HEK293 (cell line): Measurements from ENCODE around the gene LPIN1.

Experiments used
- BCL11B ChIP-seq: fragments of 450-650 bp; formaldehyde crosslinking; IDR thresholded peaks from 2 replicates; pipeline ENCODE4 v1.5.1; 2016; ENCODE audit warnings: low read depth, missing biosample characterization, missing genetic modification characterization
- GLI2 ChIP-seq: fragments of 450-650 bp; formaldehyde crosslinking; IDR thresholded peaks from 2 replicates; pipeline ENCODE4; 2017; ENCODE audit warnings: missing biosample characterization, missing genetic modification characterization, low read depth, borderline replicate concordance
- IKZF3 ChIP-seq: fragments of 450-650 bp; IDR thresholded peaks from 2 replicates; pipeline ENCODE4 v1.5.0; 2018; ENCODE audit warnings: missing biosample characterization, mild to moderate bottlenecking, missing genetic modification characterization, moderate library complexity
- KLF8 ChIP-seq: fragments of 450-650 bp; formaldehyde crosslinking; IDR thresholded peaks from 2 replicates; pipeline ENCODE4 v1.5.1; 2016; ENCODE audit warnings: missing biosample characterization, missing genetic modification characterization
- MYNN ChIP-seq: fragments of 450-650 bp; formaldehyde crosslinking; IDR thresholded peaks from 2 replicates; pipeline ENCODE4 v1.5.1; 2016; ENCODE audit warnings: missing biosample characterization, missing genetic modification characterization, borderline replicate concordance
- OSR2 ChIP-seq: fragments of 450-650 bp; formaldehyde crosslinking; IDR thresholded peaks from 2 replicates; pipeline ENCODE4 v1.5.1; 2016; ENCODE audit warnings: missing biosample characterization, missing genetic modification characterization
- OVOL3 ChIP-seq: fragments of 450-650 bp; formaldehyde crosslinking; IDR thresholded peaks from 2 replicates; pipeline ENCODE4 v1.5.1; 2016; ENCODE audit warnings: missing biosample characterization, missing genetic modification characterization
- SALL2 ChIP-seq: fragments of 450-650 bp; formaldehyde crosslinking; IDR thresholded peaks from 2 replicates; pipeline ENCODE4 v1.5.0; 2017; ENCODE audit warnings: missing biosample characterization, mild to moderate bottlenecking, missing genetic modification characterization, borderline replicate concordance
- ZFP41 ChIP-seq: fragments of 450-650 bp; formaldehyde crosslinking; IDR thresholded peaks from 2 replicates; pipeline ENCODE4 v1.5.1; 2016; ENCODE audit warnings: missing biosample characterization, missing genetic modification characterization, borderline replicate concordance
- ZNF10 ChIP-seq: fragments of 450-650 bp; formaldehyde crosslinking; IDR thresholded peaks from 2 replicates; pipeline ENCODE4 v1.5.1; 2017; ENCODE audit warnings: missing biosample characterization, missing genetic modification characterization
- ZNF138 ChIP-seq: fragments of 450-650 bp; formaldehyde crosslinking; IDR thresholded peaks from 2 replicates; pipeline ENCODE4 v1.5.1; 2016; ENCODE audit warnings: missing biosample characterization, missing genetic modification characterization, borderline replicate concordance
- ZNF157 ChIP-seq: fragments of 450-650 bp; formaldehyde crosslinking; IDR thresholded peaks from 2 replicates; pipeline ENCODE4 v1.5.1; 2016; ENCODE audit warnings: missing biosample characterization, missing genetic modification characterization
- ZNF169 ChIP-seq: fragments of 450-650 bp; formaldehyde crosslinking; IDR thresholded peaks from 2 replicates; pipeline ENCODE4 v1.5.1; 2016; ENCODE audit warnings: missing biosample characterization, missing genetic modification characterization
- ZNF202 ChIP-seq: fragments of 450-650 bp; formaldehyde crosslinking; IDR thresholded peaks from 2 replicates; pipeline ENCODE4 v1.5.1; 2016; ENCODE audit warnings: missing biosample characterization, missing genetic modification characterization, borderline replicate concordance
- ZNF24 ChIP-seq: fragments of 450-650 bp; formaldehyde crosslinking; IDR thresholded peaks from 2 replicates; pipeline ENCODE4 v1.5.1; 2016; ENCODE audit warnings: missing biosample characterization, missing genetic modification characterization
- ZNF248 ChIP-seq: fragments of 450-650 bp; formaldehyde crosslinking; IDR thresholded peaks from 2 replicates; pipeline ENCODE4 v1.5.1; 2017; ENCODE audit warnings: missing biosample characterization, missing genetic modification characterization
- ZNF394 ChIP-seq: fragments of 450-650 bp; formaldehyde crosslinking; IDR thresholded peaks from 2 replicates; pipeline ENCODE4 v1.5.1; 2016; ENCODE audit warnings: missing biosample characterization, missing genetic modification characterization, mild to moderate bottlenecking, moderate library complexity, borderline replicate concordance
- ZNF423 ChIP-seq: fragments of 450-650 bp; formaldehyde crosslinking; IDR thresholded peaks from 2 replicates; pipeline ENCODE4 v1.5.1; 2016; ENCODE audit warnings: missing biosample characterization, missing genetic modification characterization
- ZNF521 ChIP-seq: fragments of 450-650 bp; formaldehyde crosslinking; IDR thresholded peaks from 2 replicates; pipeline ENCODE4 v1.5.1; 2017; ENCODE audit warnings: missing biosample characterization, mild to moderate bottlenecking, missing genetic modification characterization
- ZNF529 ChIP-seq: fragments of 450-650 bp; formaldehyde crosslinking; IDR thresholded peaks from 2 replicates; pipeline ENCODE4 v1.5.1; 2017; ENCODE audit warnings: missing genetic modification characterization, missing biosample characterization; ENCODE audit not compliant: insufficient replicate concordance
- ZNF558 ChIP-seq: fragments of 450-650 bp; formaldehyde crosslinking; IDR thresholded peaks from 2 replicates; pipeline ENCODE4 v1.5.1; 2016; ENCODE audit warnings: missing biosample characterization, missing genetic modification characterization
- ZNF658 ChIP-seq: fragments of 450-650 bp; formaldehyde crosslinking; IDR thresholded peaks from 2 replicates; pipeline ENCODE4; 2016; ENCODE audit warnings: missing biosample characterization, missing genetic modification characterization
- ZNF670 ChIP-seq: fragments of 450-650 bp; formaldehyde crosslinking; IDR thresholded peaks from 2 replicates; pipeline ENCODE4 v1.5.1; 2016; ENCODE audit warnings: missing biosample characterization, missing genetic modification characterization, low read depth
- ZNF677 ChIP-seq: fragments of 450-650 bp; IDR thresholded peaks from 2 replicates; pipeline ENCODE4 v1.5.0; 2018; ENCODE audit warnings: missing biosample characterization, mild to moderate bottlenecking, missing genetic modification characterization, moderate library complexity
- ZNF701 ChIP-seq: fragments of 450-650 bp; formaldehyde crosslinking; IDR thresholded peaks from 2 replicates; pipeline ENCODE4 v1.5.1; 2016; ENCODE audit warnings: missing biosample characterization, missing genetic modification characterization
- ZNF747 ChIP-seq: fragments of 450-650 bp; formaldehyde crosslinking; IDR thresholded peaks from 2 replicates; pipeline ENCODE4 v1.5.1; 2016; ENCODE audit warnings: missing biosample characterization, missing genetic modification characterization
- ZNF837 ChIP-seq: fragments of 450-650 bp; formaldehyde crosslinking; IDR thresholded peaks from 2 replicates; pipeline ENCODE4 v1.5.1; 2016; ENCODE audit warnings: missing biosample characterization, missing genetic modification characterization
- ZSCAN16 ChIP-seq: fragments of 450-650 bp; formaldehyde crosslinking; IDR thresholded peaks from 2 replicates; pipeline ENCODE4 v1.5.1; 2016; ENCODE audit warnings: missing biosample characterization, missing genetic modification characterization
- ZSCAN23 ChIP-seq: fragments of 450-650 bp; formaldehyde crosslinking; IDR thresholded peaks from 2 replicates; pipeline ENCODE4 v1.5.1; 2016; ENCODE audit warnings: missing biosample characterization, missing genetic modification characterization
- ZSCAN30 ChIP-seq: fragments of 450-650 bp; IDR thresholded peaks from 2 replicates; pipeline ENCODE4 v1.5.1; 2018; ENCODE audit warnings: missing biosample characterization, mild to moderate bottlenecking, missing genetic modification characterization, moderate library complexity
- TF ChIP-seq, protein P1 (sequence below): fragments of 450-650 bp; formaldehyde crosslinking; IDR thresholded peaks from 2 replicates; pipeline ENCODE4 v1.5.1; 2016; ENCODE audit warnings: missing biosample characterization, missing genetic modification characterization
- TF ChIP-seq, protein P2 (sequence below): fragments of 450-650 bp; formaldehyde crosslinking; optimal IDR thresholded peaks from 2 replicates; pipeline ENCODE3; 2016; ENCODE audit warnings: missing biosample characterization, mild to moderate bottlenecking, missing genetic modification characterization
- TF ChIP-seq, protein P3 (sequence below): fragments of 450-650 bp; formaldehyde crosslinking; IDR thresholded peaks from 2 replicates; pipeline ENCODE4 v1.5.1; 2017; ENCODE audit warnings: missing biosample characterization, mild to moderate bottlenecking, missing genetic modification characterization, moderate library complexity
- TF ChIP-seq, protein P4 (sequence below): fragments of 450-650 bp; formaldehyde crosslinking; IDR thresholded peaks from 2 replicates; pipeline ENCODE4 v1.5.1; 2016; ENCODE audit warnings: missing biosample characterization, missing genetic modification characterization

Gene LPIN1

DNA sequence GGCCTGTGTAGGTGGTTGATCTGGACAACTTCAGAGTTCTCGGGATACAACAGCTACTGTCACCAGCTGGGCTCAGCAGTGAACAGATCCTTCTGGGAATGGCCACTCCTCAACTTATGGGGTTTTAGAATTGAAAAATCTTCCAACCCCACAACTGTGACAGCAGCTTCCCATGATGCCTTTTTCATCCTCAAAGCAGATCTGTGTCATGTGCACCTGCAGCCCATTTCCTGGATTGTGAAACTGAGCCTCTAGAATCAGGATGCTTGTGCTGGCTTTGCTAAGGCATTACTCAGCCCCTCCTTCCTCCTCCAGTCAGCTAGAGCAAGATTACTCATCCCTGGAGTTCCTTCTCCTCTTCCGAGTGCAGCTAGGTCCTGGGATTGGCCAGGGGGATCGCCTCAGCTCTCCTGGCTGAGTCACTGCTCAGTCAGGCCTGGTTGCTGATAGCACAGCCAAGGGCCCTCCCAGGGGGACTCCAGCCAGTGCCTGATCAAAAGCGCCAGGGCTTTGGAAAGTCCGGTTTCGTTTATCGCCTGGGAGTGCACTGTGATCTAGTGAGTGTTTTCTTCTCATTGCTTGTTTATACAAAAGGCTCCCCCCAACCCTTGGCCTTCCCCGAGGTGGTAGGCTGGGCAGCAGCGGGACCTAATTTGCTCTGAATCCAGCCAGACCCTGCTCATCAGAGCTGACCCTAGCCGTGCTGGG, 2.4 kb upstream of the LPIN1 start (continued):
- TF ChIP-seq ZNF138 (tag by site-specific recombination) (no peak), MYNN (tag by site-specific recombination) (no peak), ZNF521 (tag by site-specific recombination) (no peak), ZNF747 (no peak), ZNF157 (tag by site-specific recombination) (no peak), ZNF529 (tag by site-specific recombination) (no peak), BCL11B (tag by site-specific recombination) (no peak), SALL2 (tag by site-specific recombination) (no peak), KLF8 (peak; percentile 84), ZFP41 (no peak), ZSCAN16 (tag by site-specific recombination) (no peak), ZNF837 (tag by site-specific recombination) (no peak), ZNF558 (tag by site-specific recombination) (peak; percentile 50; the same call in 1 of the 2 replicates), ZNF24 (tag by site-specific recombination) (peak; percentile 84; the same call in 1 of the 2 replicates), ZNF394 (tag by site-specific recombination) (peak; percentile 51; the same call in 1 of the 2 replicates), GLI2 (no peak), OSR2 (tag by site-specific recombination) (no peak), ZNF10 (tag by site-specific recombination) (peak; percentile 81; the same call in 1 of the 2 replicates), ZNF248 (no peak), ZNF701 (tag by site-specific recombination) (no peak), ZNF169 (no peak), ZSCAN23 (peak; percentile 69; the same call in 1 of the 2 replicates), ZNF670 (tag by site-specific recombination) (no peak), ZSCAN30 (tag by site-specific recombination) (peak; percentile 89), OVOL3 (tag by site-specific recombination) (no peak), ZNF202 (tag by site-specific recombination) (no peak), ZNF423 (tag by site-specific recombination) (no peak), ZNF658 (tag by site-specific recombination) (no peak), IKZF3 (tag by site-specific recombination) (peak; percentile 99), ZNF677 (no peak)
- TF ChIP-seq, protein P1, sequence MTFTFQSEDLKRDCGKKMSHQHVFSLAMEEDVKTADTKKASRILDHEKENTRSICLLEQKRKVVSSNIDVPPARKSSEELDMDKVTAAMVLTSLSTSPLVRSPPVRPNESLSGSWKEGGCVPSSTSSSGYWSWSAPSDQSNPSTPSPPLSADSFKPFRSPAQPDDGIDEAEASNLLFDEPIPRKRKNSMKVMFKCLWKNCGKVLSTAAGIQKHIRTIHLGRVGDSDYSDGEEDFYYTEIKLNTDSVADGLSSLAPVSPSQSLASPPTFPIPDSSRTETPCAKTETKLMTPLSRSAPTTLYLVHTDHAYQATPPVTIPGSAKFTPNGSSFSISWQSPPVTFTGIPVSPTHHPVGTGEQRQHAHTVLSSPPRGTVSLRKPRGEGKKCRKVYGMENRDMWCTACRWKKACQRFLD (tag by site-specific recombination), result no peak
- TF ChIP-seq, protein P2, sequence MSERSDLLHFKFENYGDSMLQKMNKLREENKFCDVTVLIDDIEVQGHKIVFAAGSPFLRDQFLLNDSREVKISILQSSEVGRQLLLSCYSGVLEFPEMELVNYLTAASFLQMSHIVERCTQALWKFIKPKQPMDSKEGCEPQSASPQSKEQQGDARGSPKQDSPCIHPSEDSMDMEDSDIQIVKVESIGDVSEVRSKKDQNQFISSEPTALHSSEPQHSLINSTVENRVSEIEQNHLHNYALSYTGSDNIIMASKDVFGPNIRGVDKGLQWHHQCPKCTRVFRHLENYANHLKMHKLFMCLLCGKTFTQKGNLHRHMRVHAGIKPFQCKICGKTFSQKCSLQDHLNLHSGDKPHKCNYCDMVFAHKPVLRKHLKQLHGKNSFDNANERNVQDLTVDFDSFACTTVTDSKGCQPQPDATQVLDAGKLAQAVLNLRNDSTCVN, result peak; percentile 30
- TF ChIP-seq, protein P3, sequence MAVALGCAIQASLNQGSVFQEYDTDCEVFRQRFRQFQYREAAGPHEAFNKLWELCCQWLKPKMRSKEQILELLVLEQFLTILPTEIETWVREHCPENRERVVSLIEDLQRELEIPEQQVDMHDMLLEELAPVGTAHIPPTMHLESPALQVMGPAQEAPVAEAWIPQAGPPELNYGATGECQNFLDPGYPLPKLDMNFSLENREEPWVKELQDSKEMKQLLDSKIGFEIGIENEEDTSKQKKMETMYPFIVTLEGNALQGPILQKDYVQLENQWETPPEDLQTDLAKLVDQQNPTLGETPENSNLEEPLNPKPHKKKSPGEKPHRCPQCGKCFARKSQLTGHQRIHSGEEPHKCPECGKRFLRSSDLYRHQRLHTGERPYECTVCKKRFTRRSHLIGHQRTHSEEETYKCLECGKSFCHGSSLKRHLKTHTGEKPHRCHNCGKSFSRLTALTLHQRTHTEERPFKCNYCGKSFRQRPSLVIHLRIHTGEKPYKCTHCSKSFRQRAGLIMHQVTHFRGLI, result 0 out of 2 replicates have a peak, but pooled peaks have one; percentile 2
- TF ChIP-seq, protein P4, sequence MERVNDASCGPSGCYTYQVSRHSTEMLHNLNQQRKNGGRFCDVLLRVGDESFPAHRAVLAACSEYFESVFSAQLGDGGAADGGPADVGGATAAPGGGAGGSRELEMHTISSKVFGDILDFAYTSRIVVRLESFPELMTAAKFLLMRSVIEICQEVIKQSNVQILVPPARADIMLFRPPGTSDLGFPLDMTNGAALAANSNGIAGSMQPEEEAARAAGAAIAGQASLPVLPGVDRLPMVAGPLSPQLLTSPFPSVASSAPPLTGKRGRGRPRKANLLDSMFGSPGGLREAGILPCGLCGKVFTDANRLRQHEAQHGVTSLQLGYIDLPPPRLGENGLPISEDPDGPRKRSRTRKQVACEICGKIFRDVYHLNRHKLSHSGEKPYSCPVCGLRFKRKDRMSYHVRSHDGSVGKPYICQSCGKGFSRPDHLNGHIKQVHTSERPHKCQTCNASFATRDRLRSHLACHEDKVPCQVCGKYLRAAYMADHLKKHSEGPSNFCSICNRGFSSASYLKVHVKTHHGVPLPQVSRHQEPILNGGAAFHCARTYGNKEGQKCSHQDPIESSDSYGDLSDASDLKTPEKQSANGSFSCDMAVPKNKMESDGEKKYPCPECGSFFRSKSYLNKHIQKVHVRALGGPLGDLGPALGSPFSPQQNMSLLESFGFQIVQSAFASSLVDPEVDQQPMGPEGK (tag by site-specific recombination), result peak; percentile 59
